GM19438 (cell line): ENCODE measurements around the gene MEGF11.

ENCODE experiments used
- ATAC-seq: cut with Tn5 transposase; IDR thresholded peaks from one replicate; pipeline ENCODE4 v1.9.1; 2021; ENCODE audit warnings: low read depth; ENCODE audit not compliant: unreplicated experiment

MEGF11 gene

DNA sequence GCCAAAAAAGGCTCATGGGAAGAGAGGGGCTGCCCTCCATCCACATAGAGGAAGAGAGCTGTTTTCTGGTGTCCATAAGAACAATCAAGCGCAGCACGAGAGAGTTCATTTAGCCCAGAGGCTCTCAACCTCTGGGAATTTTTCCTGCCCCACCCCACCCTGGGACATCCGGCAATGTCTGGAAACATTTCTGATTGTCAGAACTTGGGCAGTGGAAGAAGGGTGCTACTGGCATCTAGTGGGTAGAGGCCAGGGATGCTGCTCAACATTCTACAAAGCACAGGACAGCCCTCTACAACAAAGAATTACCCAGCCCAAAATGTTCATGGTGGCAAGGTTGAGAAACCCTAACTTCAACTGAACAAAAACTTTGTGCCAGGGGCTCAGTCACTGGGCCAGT is 291.4 kb downstream of the MEGF11 start:
- no peak for ATAC-seq

DNA sequence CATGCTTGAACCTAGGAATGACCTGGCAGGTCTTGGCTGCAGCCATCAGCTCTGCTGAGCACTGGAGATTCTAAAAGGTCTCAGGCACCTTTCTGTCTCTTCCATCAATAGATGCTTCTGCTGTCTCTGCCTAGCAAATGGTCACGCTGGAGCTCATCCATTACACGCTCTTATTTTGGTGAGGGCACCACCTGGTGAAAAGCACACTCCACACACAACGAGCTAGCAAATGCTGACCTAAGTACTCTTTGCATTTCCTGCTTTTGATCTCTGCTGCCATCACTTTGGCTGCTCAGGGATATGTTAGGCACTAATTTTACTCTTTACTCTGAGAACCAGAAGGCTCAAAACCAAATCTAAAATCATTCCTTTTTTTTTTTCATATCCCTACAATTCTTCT is 293.0 kb downstream of the MEGF11 start:
- ATAC-seq: no peak

DNA sequence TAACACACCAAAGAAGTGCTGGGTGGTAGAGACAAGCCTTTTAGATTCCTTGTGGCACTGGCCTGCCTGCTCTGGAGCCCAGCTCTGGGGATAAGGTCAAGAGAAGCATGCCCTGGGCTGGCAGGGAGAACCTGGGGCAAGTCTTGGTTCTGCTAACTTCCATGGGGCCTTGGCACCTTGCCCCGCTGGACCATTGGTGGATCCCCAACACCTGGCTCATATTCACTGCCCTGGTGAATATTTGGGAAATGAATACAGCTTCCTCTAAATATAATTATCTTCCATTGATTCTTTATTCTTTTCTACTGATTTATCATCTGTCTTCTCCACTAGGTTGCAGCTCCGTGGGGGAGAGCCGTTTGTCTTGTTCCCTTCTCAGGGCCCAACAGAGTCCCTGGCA is 294.7 kb downstream of the MEGF11 start:
- ATAC-seq: no peak

DNA sequence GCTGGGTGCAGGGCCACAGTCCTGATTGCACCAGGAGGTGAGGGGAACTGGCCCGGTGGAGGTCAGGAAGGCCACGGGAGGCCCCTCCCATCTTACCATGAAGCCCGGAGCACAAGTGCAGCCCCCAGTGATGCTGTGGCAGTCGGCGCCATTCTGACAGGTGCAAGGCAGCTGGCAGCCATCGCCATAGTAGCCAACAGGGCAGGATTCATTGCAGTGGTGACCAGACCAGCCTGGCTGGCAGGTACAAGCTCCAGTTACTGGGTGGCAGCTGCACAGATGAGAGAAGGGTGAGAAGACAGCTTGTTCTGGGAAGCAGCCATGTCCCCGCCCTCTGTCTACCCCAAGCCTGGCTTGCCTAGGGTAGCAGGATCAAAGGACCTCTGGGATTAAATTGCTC is 296.1 kb downstream of the MEGF11 start:
- no peak for ATAC-seq

DNA sequence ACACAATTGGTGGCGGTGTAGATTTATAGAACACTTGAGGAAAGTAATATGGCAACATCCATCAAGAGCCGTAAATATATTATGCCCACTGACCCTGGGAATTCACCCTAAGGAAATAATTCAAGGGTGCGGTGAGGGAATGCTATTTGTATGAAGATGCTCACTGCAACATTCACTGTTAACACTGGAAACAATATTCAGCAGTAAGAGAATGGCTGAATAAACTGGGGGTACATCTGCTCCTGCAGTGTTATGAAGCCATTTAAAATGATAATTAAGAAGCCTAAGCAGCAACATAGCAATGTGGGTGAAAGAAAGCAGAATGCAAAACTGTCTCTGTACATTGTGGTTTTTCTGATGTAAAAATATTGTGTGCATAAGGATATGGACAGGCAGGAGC is 296.7 kb downstream of the MEGF11 start:
- ATAC-seq: no peak

DNA sequence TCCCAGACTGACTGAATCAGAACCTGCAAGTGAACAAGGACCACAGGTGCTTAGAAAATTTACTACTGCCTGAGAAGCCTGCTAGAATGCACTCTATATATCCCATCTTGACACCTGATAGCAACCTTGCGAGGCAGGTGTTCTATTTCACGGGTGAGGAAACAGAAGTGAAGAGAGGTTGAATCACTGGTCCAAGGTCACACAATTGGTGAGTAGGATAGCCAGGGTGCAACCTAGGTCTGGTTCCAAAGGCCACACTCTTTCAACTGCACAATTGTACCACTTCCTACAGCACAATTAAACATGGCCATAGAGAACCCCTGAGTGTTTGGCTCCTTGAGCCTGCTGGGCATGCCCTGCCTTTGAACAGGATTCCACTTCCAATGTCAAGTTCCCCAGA is 297.2 kb downstream of the MEGF11 start:
- ATAC-seq: no peak

DNA sequence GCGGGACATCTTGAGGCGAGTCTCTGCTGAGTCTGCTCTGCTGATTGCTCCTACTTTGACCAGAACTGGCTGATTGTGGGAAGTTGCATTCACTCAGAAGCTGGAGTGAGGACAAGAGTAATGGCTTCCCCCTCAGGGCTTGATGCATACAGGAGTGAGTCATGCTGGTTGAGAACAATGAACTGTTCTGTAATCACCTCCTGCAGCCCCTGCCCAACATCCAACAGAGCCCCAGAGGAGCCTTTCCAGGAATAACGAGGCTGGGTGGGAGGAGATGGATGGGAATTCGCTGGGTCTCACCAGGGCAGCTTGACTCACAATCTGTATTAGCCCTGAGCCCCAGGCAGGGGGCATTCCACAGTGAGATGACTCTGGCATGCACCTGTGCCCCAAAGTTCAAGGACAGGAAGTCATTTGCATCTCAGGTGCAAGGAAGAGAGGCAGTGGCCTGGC is 299.2 kb downstream of the MEGF11 start:
- ATAC-seq: no peak

DNA sequence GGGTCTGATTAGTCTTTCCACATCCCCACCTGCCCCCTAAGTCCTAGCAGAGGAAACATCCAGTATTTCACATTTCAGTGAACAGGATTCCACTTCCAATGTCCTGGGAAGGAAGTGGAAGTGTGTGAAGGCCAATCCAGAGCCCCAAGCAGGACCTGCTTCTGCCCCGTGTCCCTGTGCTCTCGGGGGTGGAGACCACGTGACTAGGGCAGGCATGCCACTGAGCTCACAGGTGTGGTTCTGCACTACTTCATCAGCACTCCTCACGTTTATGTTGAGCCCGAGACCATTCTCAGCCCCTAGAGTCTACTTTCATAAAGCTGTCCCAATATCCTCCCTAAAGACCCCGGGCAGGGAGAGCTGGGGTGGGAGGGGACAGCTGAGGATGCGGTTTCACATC is 299.9 kb downstream of the MEGF11 start:
- ATAC-seq: no peak

DNA sequence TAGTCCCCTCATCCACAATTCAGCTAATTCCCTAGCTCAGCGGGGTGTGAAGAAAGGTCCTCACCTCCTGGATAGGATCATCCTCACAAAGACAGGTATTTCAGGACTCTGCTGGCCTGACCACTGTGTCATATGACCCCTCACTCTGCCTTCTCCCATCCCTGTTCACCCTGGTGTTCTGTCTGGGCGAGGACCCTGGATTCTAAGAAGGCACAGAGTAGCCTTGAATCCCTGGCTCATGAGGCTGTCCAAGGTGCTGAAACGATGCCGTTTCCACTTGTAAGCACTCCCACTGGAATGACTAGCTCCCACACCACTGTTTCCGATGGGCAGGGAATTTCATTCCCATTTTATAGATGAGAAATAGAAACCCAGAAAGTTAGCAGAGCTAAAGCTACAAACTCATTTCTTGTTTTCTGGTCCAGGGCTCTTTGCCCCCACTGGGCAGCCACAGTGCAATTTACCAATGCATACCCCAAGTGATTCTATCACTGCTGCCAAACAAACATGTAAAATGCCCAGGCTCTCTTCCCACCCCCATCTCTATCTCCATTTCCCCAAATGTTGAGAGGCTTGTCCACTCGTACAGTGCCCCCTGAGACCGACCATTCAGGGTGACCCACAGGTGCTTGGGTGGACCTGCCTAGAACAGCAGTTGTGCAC is 301.0 kb downstream of the MEGF11 start:
- ATAC-seq: no peak

DNA sequence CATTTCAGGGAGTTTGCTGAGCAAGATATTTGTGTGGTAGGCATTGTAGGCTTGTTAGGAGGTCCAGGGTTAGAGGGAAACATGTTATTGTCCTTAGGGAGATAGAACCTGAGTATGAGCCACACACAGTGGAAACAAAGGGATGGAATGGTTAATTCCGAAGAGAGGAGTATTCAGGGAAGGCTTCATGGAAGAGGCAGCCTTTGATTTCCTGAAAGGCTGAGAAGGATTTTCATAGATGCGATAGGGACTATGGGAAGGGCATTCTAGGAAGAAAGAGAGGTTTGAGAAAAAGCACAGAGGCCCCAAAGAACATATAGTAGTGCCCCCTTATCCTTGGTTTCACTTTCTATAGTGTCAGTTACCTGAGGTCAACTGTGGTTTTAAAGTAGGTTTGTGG is 302.5 kb downstream of the MEGF11 start:
- ATAC-seq: no peak

DNA sequence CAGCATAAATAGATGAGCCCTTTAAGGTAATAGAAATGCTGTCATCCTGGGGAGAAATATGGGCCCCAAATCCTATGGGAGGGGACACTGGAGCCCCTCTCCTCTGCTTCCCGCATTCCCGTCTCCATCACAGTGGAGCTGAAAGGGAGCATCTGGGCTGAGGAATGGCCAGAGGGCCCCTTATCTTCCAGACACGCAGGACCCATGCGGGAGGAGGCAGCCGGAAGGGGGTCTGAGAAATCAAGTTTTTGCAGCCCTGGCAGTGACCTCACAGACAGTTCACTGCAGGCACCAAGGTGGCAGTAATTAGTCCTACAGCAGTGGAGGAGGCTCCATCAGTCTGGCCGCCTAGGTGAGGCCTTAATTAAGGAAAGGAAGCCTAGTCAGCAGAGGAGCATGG is 304.1 kb downstream of the MEGF11 start:
- no peak for ATAC-seq

DNA sequence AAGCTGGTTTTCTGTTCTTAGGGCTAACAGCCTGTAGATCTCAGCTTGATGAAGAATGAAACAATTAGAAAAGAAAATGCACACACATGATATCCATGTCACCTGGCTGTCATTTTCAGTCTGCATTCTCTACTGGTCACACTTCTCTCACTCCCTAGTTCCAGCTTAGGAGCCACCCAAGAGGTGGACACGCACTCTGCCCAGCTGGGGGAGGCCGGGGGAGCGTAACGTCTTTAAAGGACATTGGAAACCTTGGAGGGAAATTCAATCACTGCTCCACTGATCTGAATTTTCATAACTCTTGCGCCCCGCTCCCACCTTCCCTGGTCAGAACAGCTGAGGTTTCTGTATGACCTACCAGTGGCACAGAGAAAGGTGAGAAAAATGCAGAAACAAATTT is 304.5 kb downstream of the MEGF11 start:
- no peak for ATAC-seq

DNA sequence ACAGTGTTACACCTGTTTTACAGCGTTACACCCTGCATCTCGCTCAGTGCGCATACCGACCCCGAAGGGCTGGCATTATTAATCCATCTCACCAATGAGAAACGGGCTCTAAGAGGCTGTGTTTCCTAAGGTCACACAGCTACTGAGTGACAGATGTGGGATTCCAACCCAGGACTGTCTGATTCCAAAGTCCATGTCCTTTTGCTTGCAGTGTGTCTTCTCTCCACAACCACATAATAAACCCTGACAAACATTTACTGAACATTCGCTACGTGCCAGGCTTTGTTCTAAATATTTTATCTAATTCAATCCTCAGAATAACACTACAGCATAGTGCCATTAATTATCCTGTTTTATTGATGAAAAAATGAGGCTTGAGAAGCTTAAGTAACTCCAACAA is 305.2 kb downstream of the MEGF11 start:
- no peak for ATAC-seq

DNA sequence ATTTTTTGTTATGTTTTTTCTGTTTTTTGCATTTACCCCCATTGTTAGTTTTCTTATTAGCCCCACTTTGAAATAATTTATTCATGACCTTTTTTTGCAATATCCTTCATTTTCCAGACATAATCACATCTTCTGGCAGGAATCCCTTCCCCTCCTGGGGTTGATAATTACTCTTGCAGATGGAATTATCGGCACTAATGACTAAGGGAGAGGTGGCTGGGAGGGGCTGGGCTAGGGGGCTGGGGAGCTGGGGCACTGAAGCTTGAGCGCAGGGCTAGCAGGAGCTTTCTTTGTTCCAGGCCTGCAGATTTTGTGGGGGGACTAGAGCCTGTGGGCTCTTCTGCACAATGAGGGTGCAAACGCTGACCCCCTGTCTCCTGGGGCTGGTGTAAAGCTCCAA is 306.5 kb downstream of the MEGF11 start:
- no peak for ATAC-seq

DNA sequence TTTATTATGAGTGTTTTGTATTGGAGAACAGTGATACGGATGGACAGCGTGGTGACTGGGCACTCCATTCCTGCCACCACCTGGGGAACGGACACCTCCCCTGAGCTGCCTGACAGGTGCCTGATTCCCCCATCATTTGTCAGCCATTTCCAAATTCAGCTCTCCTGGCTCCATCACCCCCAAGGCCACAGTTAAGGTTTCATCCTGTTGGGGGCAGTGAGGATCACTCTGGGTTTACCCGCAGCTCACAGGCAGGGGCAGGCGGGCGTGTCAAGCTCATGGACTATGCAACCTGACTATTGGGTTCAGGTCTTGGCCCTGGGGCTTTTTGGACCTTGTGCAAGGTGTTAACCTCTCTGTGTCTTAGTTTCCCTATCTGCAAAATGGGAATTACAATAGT is 307.9 kb downstream of the MEGF11 start:
- no peak for ATAC-seq

DNA sequence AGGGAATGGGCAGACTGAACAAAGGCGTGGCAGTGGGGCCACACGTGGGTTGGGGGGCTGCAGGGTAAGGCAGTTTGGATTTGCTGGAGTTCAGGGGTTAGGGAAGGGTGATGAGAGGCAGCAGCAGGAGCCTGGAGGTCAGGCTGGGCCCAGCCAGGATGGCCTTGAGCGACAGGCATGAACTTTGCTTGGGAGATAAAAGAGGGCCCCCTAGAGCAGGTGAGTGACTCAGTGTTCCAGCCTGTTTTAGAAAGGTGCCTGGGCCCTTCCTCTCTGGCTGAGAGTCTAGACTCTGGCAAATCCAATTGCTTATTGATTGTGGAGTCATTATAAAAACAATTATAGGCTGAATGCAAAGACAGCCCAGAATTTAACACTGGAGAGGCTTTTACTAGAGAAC is 309.1 kb downstream of the MEGF11 start:
- no peak for ATAC-seq

DNA sequence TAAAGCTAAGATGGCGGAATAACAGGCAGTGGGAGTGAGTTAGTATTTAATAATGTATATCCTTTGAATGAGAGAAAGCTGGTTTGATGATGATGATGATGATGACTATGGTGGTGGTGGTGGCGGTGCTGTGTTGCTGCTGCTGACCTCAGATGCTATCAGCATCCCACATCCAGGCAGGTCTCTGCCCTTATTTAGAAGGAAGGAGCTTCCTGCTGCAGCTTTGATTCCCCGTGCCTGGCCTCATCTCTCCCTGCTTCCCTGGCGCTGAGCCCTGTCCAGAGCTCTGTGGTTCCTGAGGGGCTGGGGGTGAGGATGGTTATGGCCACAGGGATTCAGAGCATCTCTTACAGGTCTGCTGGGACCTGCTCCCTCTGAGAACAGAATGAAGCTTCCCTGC is 311.1 kb downstream of the MEGF11 start:
- no peak for ATAC-seq

DNA sequence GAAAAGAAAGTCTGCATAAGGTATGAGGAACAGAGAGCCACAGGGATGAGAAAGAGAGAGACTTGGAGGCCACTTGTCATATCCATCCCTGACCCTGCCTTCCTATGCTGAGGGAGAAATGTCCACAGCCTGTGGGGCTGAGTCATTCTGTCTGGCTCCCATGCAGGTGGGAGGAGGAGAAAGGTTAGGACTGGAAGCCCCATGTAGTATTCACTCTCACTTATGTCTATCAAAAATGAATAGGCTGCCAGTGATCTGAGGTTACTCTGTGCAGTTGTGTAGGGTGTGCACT is 313.0 kb downstream of the MEGF11 start:
- ATAC-seq: no peak

DNA sequence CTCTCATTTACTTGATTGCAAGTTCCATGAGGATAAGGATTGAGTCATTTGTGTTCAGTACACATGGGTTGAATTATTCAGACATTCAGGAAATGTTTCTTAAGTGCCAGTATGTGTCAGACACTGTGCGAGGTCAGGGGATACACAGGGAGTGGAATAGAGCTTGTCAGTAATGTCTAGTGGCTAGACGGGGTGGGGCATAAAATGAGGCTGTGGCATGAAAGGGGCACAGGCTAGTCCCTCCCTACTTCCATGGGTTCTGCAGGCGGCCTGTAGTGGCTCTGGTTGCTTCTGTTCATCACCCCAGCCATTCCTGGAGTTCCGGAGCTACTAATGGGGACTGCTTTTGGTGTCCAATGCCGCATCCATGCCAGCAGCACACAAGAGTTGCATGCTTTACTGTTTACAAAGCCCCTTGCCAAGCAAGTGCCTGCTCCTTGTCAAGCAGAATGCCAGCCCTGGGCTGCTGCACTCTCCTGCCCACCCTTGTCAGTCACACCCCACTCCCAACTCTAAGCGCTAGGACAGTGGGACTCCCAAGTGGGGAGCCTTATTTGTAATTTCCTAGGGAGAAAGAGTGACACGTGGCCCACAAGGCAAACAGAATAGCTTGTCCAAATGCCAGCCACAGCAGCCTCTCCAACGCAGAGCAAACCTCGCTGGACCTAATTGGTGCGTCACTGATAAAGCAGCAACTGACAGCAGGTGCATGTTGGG is 313.5 kb downstream of the MEGF11 start:
- ATAC-seq: no peak

DNA sequence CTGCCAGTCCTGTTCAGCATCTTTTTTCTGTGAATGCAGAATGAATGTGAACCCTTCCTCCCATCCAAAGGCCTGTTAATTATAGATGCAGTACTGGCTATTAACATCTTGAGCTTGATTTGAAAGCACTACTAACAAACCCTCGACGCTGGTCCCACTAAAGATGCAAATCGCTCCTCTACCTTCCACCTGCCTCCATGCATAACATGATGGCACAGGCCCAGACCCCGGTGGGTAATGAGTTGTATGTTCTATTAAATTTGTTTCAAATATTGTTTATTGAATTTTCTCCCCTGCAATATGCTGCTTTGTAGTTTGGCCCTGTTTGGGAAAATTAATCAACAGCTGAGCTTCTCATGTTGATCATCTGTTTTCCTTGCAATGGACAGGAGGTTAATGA is 314.9 kb downstream of the MEGF11 start:
- ATAC-seq: no peak

DNA sequence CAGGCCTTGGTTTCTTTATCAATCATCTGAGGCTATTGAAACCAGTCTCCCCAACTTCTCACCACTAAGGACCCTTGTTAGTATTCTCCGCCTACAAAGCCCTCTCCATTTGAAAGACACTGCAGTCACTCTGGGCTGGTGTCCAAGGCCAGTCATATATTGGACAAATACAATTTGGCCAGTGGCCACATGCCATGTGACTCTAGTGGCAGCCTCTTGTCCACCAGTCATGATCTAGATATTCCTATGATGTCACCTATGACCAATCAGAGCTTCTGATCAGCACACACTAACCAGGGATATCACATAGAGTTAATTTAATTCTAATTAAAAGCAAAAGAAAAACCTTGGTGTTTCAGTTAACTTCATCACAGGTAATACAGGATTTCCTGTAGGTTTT is 316.1 kb downstream of the MEGF11 start:
- no peak for ATAC-seq

DNA sequence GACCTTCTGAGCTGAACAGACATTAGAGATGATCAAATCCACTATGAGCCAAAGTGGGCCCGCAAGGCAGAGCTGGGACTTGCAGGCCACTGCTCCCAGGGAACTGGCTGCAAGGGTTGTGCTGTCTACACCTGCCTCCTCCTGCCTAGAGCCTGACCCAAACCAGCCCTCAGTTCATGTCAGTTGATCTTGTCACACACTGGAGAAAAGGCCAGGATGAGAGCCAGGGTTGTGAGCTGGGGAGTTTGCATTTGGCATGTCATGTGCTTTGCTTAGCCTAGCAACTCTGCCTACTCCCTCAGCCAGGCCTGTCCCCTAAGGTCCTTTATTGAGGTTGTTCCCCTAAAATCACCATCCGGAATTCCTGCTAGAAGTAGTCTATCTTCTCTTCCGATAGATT is 316.5 kb downstream of the MEGF11 start:
- ATAC-seq: no peak

DNA sequence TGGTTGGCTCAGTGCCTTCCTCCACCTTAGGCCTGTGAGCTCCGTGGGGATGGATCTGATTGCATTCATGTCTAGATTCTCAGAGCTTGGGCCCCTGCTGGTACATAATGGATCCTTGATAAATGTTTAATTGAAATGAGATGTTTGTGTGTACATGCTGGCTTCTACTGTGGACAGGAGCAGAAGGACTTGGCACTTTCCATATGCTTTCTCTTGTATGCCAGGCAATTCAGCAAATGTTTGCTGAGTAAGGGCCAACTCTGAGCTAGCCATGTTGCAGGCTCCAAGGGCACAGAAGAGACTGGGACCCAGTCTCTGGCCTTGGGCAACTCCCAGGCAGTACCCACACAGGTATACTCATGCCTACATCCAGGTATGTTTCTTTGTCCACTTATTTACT is 317.3 kb downstream of the MEGF11 start:
- ATAC-seq: no peak
